ENCODE measurements around the gene SNCB. TPM values are rescaled to one million over a fixed set of nuclear protein-coding genes. Genes with fewer than 3 reads are reported as not detected.

SNCB gene
- total RNA-seq, 1 donor from 2014 or later, result not detected

- TF ChIP-seq CTCF (IDR thresholded peaks at IDR 0.05; ENCODE audit: insufficient read depth, low read length, severe bottlenecking), result no peak
These were observed 1.3 kb upstream of the SNCB start for GRCh38 chr5:176631383-176632200.

GRCh38 chr5:176630681-176631222, 418 bp upstream of the SNCB start:
- no peak for TF ChIP-seq CTCF (IDR thresholded peaks at IDR 0.05; ENCODE audit: insufficient read depth, low read length, severe bottlenecking)
- H3K4me3 ChIP-seq (ENCODE audit: low read depth, low read length), result peak overlapping the region; percentile 19
- DNase-seq (ENCODE audit: low read depth) (no peak), FAIRE-seq (peak; percentile 66)
- peaks cover 17% of the 10 kb centered on the region for H3K27me3 ChIP-seq (ENCODE audit: control insufficient read depth, insufficient read depth, low read length)
- no peaks in the 10 kb centered on the region for H3K36me3 ChIP-seq (ENCODE audit: control insufficient read depth, insufficient read depth, low read length)

More at GRCh38 chr5:176631383-176632200, 1.3 kb upstream of the SNCB start:
- Histone ChIP-seq H3K27me3 (ENCODE audit: control insufficient read depth, insufficient read depth, low read length) (peaks cover 18% of the 10 kb centered on the region), H3K36me3 (ENCODE audit: control insufficient read depth, insufficient read depth, low read length) (no peaks in the 10 kb centered on the region), H3K4me3 (ENCODE audit: low read depth, low read length) (no peak overlapping the region)
- DNase-seq (ENCODE audit: low read depth), result no peak
- peak; percentile 13 for FAIRE-seq

GRCh38 chr5:176629317-176629852, 949 bp downstream of the SNCB start:
- FAIRE-seq, result no peak
- H3K36me3 ChIP-seq (ENCODE audit: control insufficient read depth, insufficient read depth, low read length), result no peaks in the 10 kb centered on the region
- peaks cover 14% of the 10 kb centered on the region for H3K27me3 ChIP-seq (ENCODE audit: control insufficient read depth, insufficient read depth, low read length)
- no peak overlapping the region for H3K4me3 ChIP-seq (ENCODE audit: low read depth, low read length)
- DNase-seq (ENCODE audit: low read depth), result no peak
- no peak for TF ChIP-seq CTCF (IDR thresholded peaks at IDR 0.05; ENCODE audit: insufficient read depth, low read length, severe bottlenecking)

GRCh38 chr5:176628406-176629228, 1.7 kb downstream of the SNCB start:
- peaks cover 10% of the 10 kb centered on the region for H3K27me3 ChIP-seq (ENCODE audit: control insufficient read depth, insufficient read depth, low read length)
- TF ChIP-seq CTCF (IDR thresholded peaks at IDR 0.05; ENCODE audit: insufficient read depth, low read length, severe bottlenecking), result no peak
- FAIRE-seq (no peak), DNase-seq (ENCODE audit: low read depth) (no peak)
- no peak overlapping the region for H3K4me3 ChIP-seq (ENCODE audit: low read depth, low read length)
- no peaks in the 10 kb centered on the region for H3K36me3 ChIP-seq (ENCODE audit: control insufficient read depth, insufficient read depth, low read length)

GRCh38 chr5:176627582-176627981, 2.8 kb downstream of the SNCB start:
- Histone ChIP-seq H3K27me3 (ENCODE audit: control insufficient read depth, insufficient read depth, low read length) (peaks cover 10% of the 10 kb centered on the region), H3K36me3 (ENCODE audit: control insufficient read depth, insufficient read depth, low read length) (no peaks in the 10 kb centered on the region), H3K4me3 (ENCODE audit: low read depth, low read length) (no peak overlapping the region)
- FAIRE-seq (peak; percentile 81), DNase-seq (ENCODE audit: low read depth) (no peak)
- no peak for TF ChIP-seq CTCF (IDR thresholded peaks at IDR 0.05; ENCODE audit: insufficient read depth, low read length, severe bottlenecking)
